Measurements from ENCODE around the gene FUBP3. TPM values are rescaled to one million over a fixed set of nuclear protein-coding genes. Genes with fewer than 3 reads are reported as not detected.

The FUBP3 gene
- polyA plus RNA-seq, 1 donor (not counting 4 experiments of a cell fraction or from before 2014, with no cell fraction given) = 39.1 TPM

GRCh38 chr9:130658893-130659698 lies 79.7 kb downstream of the FUBP3 start:
- DNase-seq (ENCODE audit: low read depth, low spot score) = no peak
- TF ChIP-seq EZH2 (IDR thresholded peaks at IDR 0.05; ENCODE audit: low read length) = peak; percentile 95
- no peak for TF ChIP-seq CTCF (optimal IDR thresholded peaks at IDR 0.05 in 1 of 3, IDR thresholded peaks at IDR 0.05 in 1 of 3, conservative IDR thresholded peaks at IDR 0.05 in 1 of 3; ENCODE audit: extremely low read depth in 1 of 3, insufficient read depth in 2 of 3, low read length in 3 of 3)
- no peak for FAIRE-seq
- dilution Hi-C loops (cut with MboI; ENCODE audit: extremely low pct_ligation_motif_present, low sequenced_read_pairs) = no loop called here
- H3K27me3 ChIP-seq (ENCODE audit: control insufficient read depth, extremely low read depth, insufficient read depth, low read length) = peaks cover 81% of the 10 kb centered on the region
- H4K20me1 ChIP-seq (ENCODE audit: control insufficient read depth, extremely low read depth, insufficient read depth, low read length) = peaks cover 9% of the 10 kb centered on the region
- no peak overlapping the region for H2AFZ ChIP-seq (ENCODE audit: control insufficient read depth, low read length)
- no peak overlapping the region for H3K27ac ChIP-seq (ENCODE audit: control insufficient read depth, insufficient read depth, low read length)
- no peak overlapping the region for H3K9ac ChIP-seq (ENCODE audit: control insufficient read depth, extremely low read depth, insufficient read depth, low read length)
- H3K79me2 ChIP-seq (ENCODE audit: control insufficient read depth, insufficient read depth, low read length) = no peaks in the 10 kb centered on the region
- no peak overlapping the region for H3K4me2 ChIP-seq (ENCODE audit: control insufficient read depth, extremely low read depth, insufficient read depth, low read depth, low read length)
- H3K4me3 ChIP-seq (ENCODE audit: control insufficient read depth in 2 of 3, extremely low read depth in 1 of 3, insufficient read depth in 2 of 3, low read depth in 1 of 3, low read length in 3 of 3) = no peak overlapping the region
- H3K4me1 ChIP-seq (ENCODE audit: control insufficient read depth, extremely low read depth, insufficient read depth, low read length) = no peaks in the 10 kb centered on the region
- no peaks in the 10 kb centered on the region for H3K36me3 ChIP-seq (ENCODE audit: control insufficient read depth in 2 of 2, extremely low read depth in 1 of 2, insufficient read depth in 2 of 2, low read length in 2 of 2)
- H3K9me1 ChIP-seq (ENCODE audit: control insufficient read depth, extremely low read depth, insufficient read depth, low read length) = no peaks in the 10 kb centered on the region
- no peaks in the 10 kb centered on the region for H3K9me3 ChIP-seq (ENCODE audit: control insufficient read depth, low read depth, low read length)

GRCh38 chr9:130659699-130660248 lies 80.4 kb downstream of the FUBP3 start:
- Histone ChIP-seq H3K4me3 (ENCODE audit: control insufficient read depth in 2 of 3, extremely low read depth in 1 of 3, insufficient read depth in 2 of 3, low read depth in 1 of 3, low read length in 3 of 3) (no peak overlapping the region), H3K9me1 (ENCODE audit: control insufficient read depth, extremely low read depth, insufficient read depth, low read length) (no peaks in the 10 kb centered on the region), H2AFZ (ENCODE audit: control insufficient read depth, low read length) (no peak overlapping the region), H3K9me3 (ENCODE audit: control insufficient read depth, low read depth, low read length) (no peaks in the 10 kb centered on the region), H3K36me3 (ENCODE audit: control insufficient read depth in 2 of 2, extremely low read depth in 1 of 2, insufficient read depth in 2 of 2, low read length in 2 of 2) (no peaks in the 10 kb centered on the region), H3K9ac (ENCODE audit: control insufficient read depth, extremely low read depth, insufficient read depth, low read length) (no peak overlapping the region), H4K20me1 (ENCODE audit: control insufficient read depth, extremely low read depth, insufficient read depth, low read length) (peaks cover 9% of the 10 kb centered on the region), H3K4me2 (ENCODE audit: control insufficient read depth, extremely low read depth, insufficient read depth, low read depth, low read length) (no peak overlapping the region), H3K79me2 (ENCODE audit: control insufficient read depth, insufficient read depth, low read length) (no peaks in the 10 kb centered on the region), H3K27me3 (ENCODE audit: control insufficient read depth, extremely low read depth, insufficient read depth, low read length) (peaks cover 88% of the 10 kb centered on the region), H3K27ac (ENCODE audit: control insufficient read depth, insufficient read depth, low read length) (no peak overlapping the region), H3K4me1 (ENCODE audit: control insufficient read depth, extremely low read depth, insufficient read depth, low read length) (no peaks in the 10 kb centered on the region)
- FAIRE-seq = no peak
- no peak for DNase-seq (ENCODE audit: low read depth, low spot score)
- TF ChIP-seq CTCF (optimal IDR thresholded peaks at IDR 0.05 in 1 of 3, IDR thresholded peaks at IDR 0.05 in 1 of 3, conservative IDR thresholded peaks at IDR 0.05 in 1 of 3; ENCODE audit: extremely low read depth in 1 of 3, insufficient read depth in 2 of 3, low read length in 3 of 3) (no peak), EZH2 (IDR thresholded peaks at IDR 0.05; ENCODE audit: low read length) (peak; percentile 81)
- dilution Hi-C loops (cut with MboI; ENCODE audit: extremely low pct_ligation_motif_present, low sequenced_read_pairs) = no loop called here
